ENCODE results near the gene KLLN.
"Not testable (repeated sequence)": the region's sequence is repeated elsewhere in the genome, so short reads cannot be mapped to it uniquely, and the experiment has no call there.

The KLLN gene

GRCh38 chr10:87866412-87866974, 3.2 kb upstream of the KLLN start:
- Histone ChIP-seq H3K9me3 (no peaks in the 10 kb centered on the region), H3K36me3 (peaks cover 2% of the 10 kb centered on the region; the same call in 1 of the 2 replicates), H3K27ac (peak overlapping the region; percentile 97), H3K27me3 (no peaks in the 10 kb centered on the region), H3K4me2 (peak overlapping the region; percentile 85), H3K4me3 (peak overlapping the region; percentile 90), H3K9ac (peak overlapping the region; percentile 99), H3K4me1 (peaks cover 31% of the 10 kb centered on the region), H4K20me1 (peaks cover 78% of the 10 kb centered on the region)
- no peak for TF ChIP-seq Cebpa-rat (IDR thresholded peaks at IDR 0.05)

DNA sequence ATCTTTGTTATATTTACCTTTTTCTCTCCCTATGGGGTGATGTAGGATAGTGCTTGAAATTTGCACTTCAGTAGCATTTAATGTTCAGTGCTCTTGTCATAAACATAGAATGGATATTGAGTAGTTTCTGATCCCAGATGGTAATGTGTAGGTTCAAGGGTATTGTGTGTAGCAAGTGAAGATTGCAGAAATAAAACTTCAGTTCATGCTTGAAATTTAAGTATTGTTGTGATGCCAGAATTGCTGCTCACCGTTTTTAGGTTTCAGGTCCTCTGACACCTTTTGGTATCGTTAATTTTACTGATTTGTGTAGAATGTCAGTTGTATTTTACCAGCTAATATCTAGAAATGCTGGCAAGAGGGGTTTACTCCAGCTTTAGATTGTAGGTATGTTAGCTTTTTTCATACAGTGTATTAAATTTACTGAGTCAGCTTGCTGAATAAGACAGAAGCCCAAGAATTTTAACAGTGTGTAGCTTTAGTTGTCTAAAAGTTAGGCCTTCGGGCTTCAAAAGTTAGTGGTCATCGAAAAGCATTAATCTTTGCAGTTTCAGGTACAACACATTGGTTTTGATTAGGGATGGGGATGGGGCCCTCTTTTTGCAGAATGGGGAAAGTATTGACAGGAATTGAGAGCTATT, 2.0 kb upstream of the KLLN start:
- peak overlapping the region; percentile 85 for H3K4me2 ChIP-seq
- H3K27ac ChIP-seq: peak overlapping the region; percentile 97
- peaks cover 31% of the 10 kb centered on the region for H3K4me1 ChIP-seq
- H3K36me3 ChIP-seq: no peaks in the 10 kb centered on the region
- H3K9me3 ChIP-seq: no peaks in the 10 kb centered on the region
- peak overlapping the region; percentile 99 for H3K9ac ChIP-seq
- no peak for TF ChIP-seq Cebpa-rat (IDR thresholded peaks at IDR 0.05)
- no peaks in the 10 kb centered on the region for H3K27me3 ChIP-seq
- peaks cover 67% of the 10 kb centered on the region for H4K20me1 ChIP-seq
- peak overlapping the region; percentile 90 for H3K4me3 ChIP-seq

DNA sequence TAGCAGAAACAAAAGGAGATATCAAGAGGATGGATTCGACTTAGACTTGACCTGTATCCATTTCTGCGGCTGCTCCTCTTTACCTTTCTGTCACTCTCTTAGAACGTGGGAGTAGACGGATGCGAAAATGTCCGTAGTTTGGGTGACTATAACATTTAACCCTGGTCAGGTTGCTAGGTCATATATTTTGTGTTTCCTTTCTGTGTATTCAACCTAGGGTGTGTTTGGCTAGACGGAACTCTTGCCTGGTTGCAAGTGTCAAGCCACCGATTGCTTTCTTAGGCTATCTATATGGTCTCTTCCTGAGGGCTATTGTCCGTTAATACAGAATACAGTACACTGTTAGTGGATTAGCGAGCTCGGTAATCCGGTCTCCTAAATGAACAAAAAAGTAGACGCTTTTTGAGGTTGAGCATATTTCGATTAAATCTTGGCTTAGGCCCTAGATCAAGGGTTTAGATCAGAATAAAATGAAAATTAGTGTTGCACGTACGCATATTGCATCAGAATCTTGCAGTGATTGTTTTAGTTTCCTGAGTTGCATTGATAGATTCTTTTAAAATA, 1.2 kb upstream of the KLLN start:
- Histone ChIP-seq H4K20me1 (peaks cover 59% of the 10 kb centered on the region), H3K9me3 (no peaks in the 10 kb centered on the region), H3K27ac (peak overlapping the region; percentile 97), H3K4me2 (peak overlapping the region; percentile 85), H3K27me3 (no peaks in the 10 kb centered on the region), H3K9ac (peak overlapping the region; percentile 99), H3K4me3 (peak overlapping the region; percentile 90), H3K4me1 (peaks cover 31% of the 10 kb centered on the region), H3K36me3 (no peaks in the 10 kb centered on the region)
- no peak for TF ChIP-seq Cebpa-rat (IDR thresholded peaks at IDR 0.05)

GRCh38 chr10:87863951-87864495, 690 bp upstream of the KLLN start:
- Histone ChIP-seq H3K4me1 (peaks cover 26% of the 10 kb centered on the region), H3K27ac (peak overlapping the region; percentile 97), H3K9ac (peak overlapping the region; percentile 99), H3K4me2 (peak overlapping the region; percentile 85), H3K4me3 (peak overlapping the region; percentile 90), H4K20me1 (peaks cover 54% of the 10 kb centered on the region)
- not testable (repeated sequence) for H3K27me3 ChIP-seq, H3K9me3 ChIP-seq, H3K36me3 ChIP-seq

DNA sequence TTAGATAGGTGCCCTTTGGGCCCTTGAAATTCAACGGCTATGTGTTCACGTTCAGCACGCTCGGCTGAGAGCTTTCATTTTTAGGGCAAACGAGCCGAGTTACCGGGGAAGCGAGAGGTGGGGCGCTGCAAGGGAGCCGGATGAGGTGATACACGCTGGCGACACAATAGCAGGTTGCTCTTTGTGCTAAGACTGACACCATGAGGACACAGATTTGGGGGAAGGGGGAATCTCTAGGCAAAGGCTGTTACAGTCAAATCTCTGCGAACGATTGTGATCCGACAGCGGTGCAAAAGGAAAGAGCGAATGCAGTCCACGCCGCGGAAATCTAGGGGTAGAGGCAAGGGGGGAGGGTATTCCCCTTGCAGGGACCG, 667 bp downstream of the KLLN start:
- peak overlapping the region; percentile 99 for H3K9ac ChIP-seq
- H3K4me2 ChIP-seq: peak overlapping the region; percentile 95
- H4K20me1 ChIP-seq: peaks cover 40% of the 10 kb centered on the region
- H3K36me3 ChIP-seq: no peaks in the 10 kb centered on the region
- peak overlapping the region; percentile 97 for H3K27ac ChIP-seq
- no peaks in the 10 kb centered on the region for H3K27me3 ChIP-seq
- H3K4me3 ChIP-seq: peak overlapping the region; percentile 90
- no peak for TF ChIP-seq Cebpa-rat (IDR thresholded peaks at IDR 0.05)
- peaks cover 22% of the 10 kb centered on the region for H3K4me1 ChIP-seq
- no peaks in the 10 kb centered on the region for H3K9me3 ChIP-seq

DNA sequence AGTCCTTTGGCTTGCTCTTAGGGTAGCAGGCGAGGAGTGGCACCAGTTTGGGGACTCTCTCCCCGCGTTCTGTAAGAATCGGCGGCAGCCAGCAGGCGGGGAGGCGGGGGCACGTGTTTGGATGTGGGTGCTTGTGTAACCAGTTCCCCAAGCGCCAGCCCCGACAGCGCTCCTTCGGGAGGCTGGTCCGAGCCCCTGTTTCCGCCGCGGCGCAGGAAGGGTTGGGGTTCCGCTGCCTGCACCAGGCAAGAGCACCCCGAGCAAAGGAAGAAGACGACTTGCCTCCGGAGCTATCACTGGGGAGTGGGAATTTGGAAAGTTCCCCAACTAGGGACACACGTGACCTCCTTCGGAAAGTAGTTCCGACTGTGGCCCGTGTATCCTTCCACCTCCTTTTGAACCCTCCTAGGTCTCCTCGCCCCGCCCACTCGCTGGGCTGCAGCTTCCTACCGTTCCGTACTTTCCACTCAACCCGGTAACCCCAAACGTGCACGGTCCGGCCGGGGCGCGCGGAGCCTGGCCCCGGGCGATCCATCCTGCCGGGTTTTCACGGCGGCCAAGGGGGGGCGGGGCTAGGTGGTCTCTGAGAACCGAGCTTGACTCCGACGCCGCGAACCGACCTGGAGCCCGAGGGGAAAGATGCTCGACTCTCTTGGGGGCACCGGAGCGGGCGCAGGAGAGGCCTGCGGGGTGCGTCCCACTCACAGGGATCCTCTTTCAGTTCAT, 1.2 kb downstream of the KLLN start:
- Histone ChIP-seq H3K9me3 (no peaks in the 10 kb centered on the region), H3K9ac (peak overlapping the region; percentile 99), H3K4me1 (peaks cover 22% of the 10 kb centered on the region), H3K27ac (peak overlapping the region; percentile 97), H3K4me2 (peak overlapping the region; percentile 95), H3K27me3 (no peaks in the 10 kb centered on the region), H4K20me1 (peaks cover 35% of the 10 kb centered on the region), H3K36me3 (no peaks in the 10 kb centered on the region), H3K4me3 (peak overlapping the region; percentile 90)
- peak; percentile 47; the same call in 1 of the 2 replicates for TF ChIP-seq Cebpa-rat (IDR thresholded peaks at IDR 0.05)

DNA sequence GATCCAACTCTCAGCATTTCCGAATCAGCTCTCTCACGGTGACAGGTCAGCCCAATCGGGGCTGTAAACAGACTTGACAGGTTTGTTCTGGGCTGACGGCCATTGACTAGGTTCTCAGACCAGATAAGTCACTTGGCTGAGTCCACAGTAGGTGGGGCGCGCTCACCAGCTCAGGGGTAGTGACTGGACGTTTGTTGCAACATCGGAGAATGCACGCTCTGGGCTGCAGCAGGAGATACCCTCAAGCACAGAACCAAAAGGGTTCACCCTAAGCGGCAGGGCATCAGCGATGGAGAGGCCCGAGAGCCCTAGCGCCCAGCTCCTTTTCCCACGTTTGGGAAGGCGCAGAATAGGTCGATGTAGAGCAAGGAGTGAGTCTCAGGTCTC, 1.8 kb downstream of the KLLN start:
- TF ChIP-seq Cebpa-rat (IDR thresholded peaks at IDR 0.05): no peak
- Histone ChIP-seq H3K4me1 (peaks cover 22% of the 10 kb centered on the region), H4K20me1 (peaks cover 29% of the 10 kb centered on the region), H3K36me3 (no peaks in the 10 kb centered on the region), H3K9ac (peak overlapping the region; percentile 99), H3K4me3 (peak overlapping the region; percentile 90), H3K27me3 (no peaks in the 10 kb centered on the region), H3K4me2 (peak overlapping the region; percentile 95), H3K9me3 (peaks cover under 1% of the 10 kb centered on the region; the same call in 1 of the 2 replicates), H3K27ac (peak overlapping the region; percentile 97)

- Histone ChIP-seq H3K27ac (peak overlapping the region; percentile 97), H3K9ac (peak overlapping the region; percentile 99), H3K4me3 (peak overlapping the region; percentile 90), H3K27me3 (no peaks in the 10 kb centered on the region), H4K20me1 (peaks cover 23% of the 10 kb centered on the region), H3K36me3 (no peaks in the 10 kb centered on the region), H3K9me3 (peaks cover 3% of the 10 kb centered on the region; the same call in 1 of the 2 replicates), H3K4me2 (peak overlapping the region; percentile 95), H3K4me1 (peaks cover 22% of the 10 kb centered on the region)
- no peak for TF ChIP-seq Cebpa-rat (IDR thresholded peaks at IDR 0.05)
Observed at GRCh38 chr10:87860816-87861403, 2.4 kb downstream of the KLLN start.

- Histone ChIP-seq H4K20me1 (peaks cover 16% of the 10 kb centered on the region), H3K36me3 (no peaks in the 10 kb centered on the region), H3K27me3 (no peaks in the 10 kb centered on the region), H3K4me1 (peaks cover 22% of the 10 kb centered on the region), H3K27ac (peak overlapping the region; percentile 97; the same call in 1 of the 2 replicates), H3K4me3 (peak overlapping the region; percentile 90), H3K9me3 (peaks cover 8% of the 10 kb centered on the region), H3K9ac (no peak overlapping the region; the same call in 1 of the 2 replicates), H3K4me2 (peak overlapping the region; percentile 95)
- no peak for TF ChIP-seq Cebpa-rat (IDR thresholded peaks at IDR 0.05)
Observed at GRCh38 chr10:87860156-87860795, 3.1 kb downstream of the KLLN start.

DNA sequence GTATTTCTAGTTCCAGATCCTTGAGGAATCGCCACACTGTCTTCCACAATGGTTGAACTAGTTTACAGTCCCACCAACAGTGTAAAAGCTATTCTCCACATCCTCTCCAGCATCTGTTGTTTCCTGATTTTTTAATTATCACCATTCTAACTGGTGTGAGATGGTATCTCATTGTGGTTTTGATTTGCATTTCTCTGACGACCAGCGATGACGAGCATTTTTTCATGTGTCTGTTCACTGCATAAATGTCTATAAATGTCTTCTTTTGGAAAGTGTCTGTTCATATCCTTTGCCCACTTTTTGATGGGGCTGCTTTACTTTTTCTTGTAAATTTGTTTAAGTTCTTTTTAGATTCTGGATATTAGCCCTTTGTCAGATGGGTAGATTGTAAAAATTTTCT, 7.7 kb downstream of the KLLN start:
- Histone ChIP-seq H3K4me1 (peaks cover 26% of the 10 kb centered on the region), H3K9me3 (peaks cover 10% of the 10 kb centered on the region)
- H3K4me2 ChIP-seq, H3K4me3 ChIP-seq, H4K20me1 ChIP-seq, H3K27ac ChIP-seq, H3K36me3 ChIP-seq, H3K27me3 ChIP-seq, H3K9ac ChIP-seq: not testable (repeated sequence)

DNA sequence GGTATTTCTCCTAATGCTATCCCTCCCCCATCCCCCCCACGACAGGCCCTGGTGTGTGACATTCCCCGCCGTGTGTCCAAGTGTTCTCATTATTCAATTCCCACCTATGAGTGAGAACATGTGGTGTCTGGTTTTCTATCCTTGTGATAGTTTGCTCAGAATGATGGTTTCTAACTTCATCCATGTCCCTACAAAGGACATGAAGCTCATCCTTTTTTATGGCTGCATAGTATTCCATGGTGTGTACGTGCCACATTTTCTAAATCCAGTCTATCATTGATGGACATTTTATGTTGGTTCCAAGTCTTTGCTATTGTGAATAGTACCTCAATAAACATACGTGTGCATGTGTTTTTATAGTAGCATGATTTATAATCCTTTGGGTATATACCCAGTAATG, 8.1 kb downstream of the KLLN start:
- not testable (repeated sequence) for H3K4me2 ChIP-seq, H4K20me1 ChIP-seq, H3K27ac ChIP-seq, H3K9ac ChIP-seq, H3K4me3 ChIP-seq, H3K36me3 ChIP-seq, H3K27me3 ChIP-seq
- H3K9me3 ChIP-seq: peaks cover 10% of the 10 kb centered on the region
- H3K4me1 ChIP-seq: peaks cover 26% of the 10 kb centered on the region
